Thoracic aorta (tissue), 2 donors: ENCODE data around the gene SORCS1. TPM values are rescaled to one million over a fixed set of nuclear protein-coding genes. Genes with fewer than 3 reads are reported as not detected.

Experiments used
- ATAC-seq: fragments of 150-250 bp; one replicate; pipeline ENCODE4 v1.8.0; 2017; ENCODE audit warnings: low read depth; ENCODE audit not compliant: insufficient number of reproducible peaks, low FRiP score
- DNase-seq: peaks from one replicate; pipeline ENCODE4 v3.0.0-alpha.2; 2020; ENCODE audit warnings: low spot score
- H3K27ac ChIP-seq, 2 donors: fragments of 200-600 bp; sonication (generic); 1 replicate in 1 of 2; 2 replicates in 1 of 2; pipeline ENCODE4 v1.5.1; 2016; ENCODE audit warnings: mild to moderate bottlenecking in 2 of 2, moderate library complexity in 2 of 2
- H3K27me3 ChIP-seq: fragments of 200-600 bp; sonication (generic); replicated peaks from 2 replicates; pipeline ENCODE4 v1.6.0; 2016; ENCODE audit warnings: mild to moderate bottlenecking; ENCODE audit not compliant: insufficient read depth
- H3K36me3 ChIP-seq: fragments of 200-600 bp; sonication (generic); one replicate; pipeline ENCODE4 v1.5.1; 2016
- H3K4me1 ChIP-seq, 2 donors: fragments of 200-600 bp; sonication (generic); 1 replicate in 1 of 2; 2 replicates in 1 of 2; pipeline versions ENCODE4 v1.5.1 to v1.6.0; 2016; ENCODE audit warnings: low read depth in 2 of 2, mild to moderate bottlenecking in 1 of 2; ENCODE audit not compliant: control insufficient read depth in 1 of 2
- H3K4me3 ChIP-seq: fragments of 200-600 bp; sonication (generic); 2 replicates; pipeline ENCODE4 v1.5.1; 2016; ENCODE audit warnings: mild to moderate bottlenecking
- H3K9me3 ChIP-seq: fragments of 200-600 bp; sonication (generic); 2 replicates; pipeline ENCODE4 v1.5.1; 2016
- total RNA-seq, 2 donors: library from RNA; depleted of rRNA; stranded (reverse); fragments of >200 nt; gene quantifications; one replicate each; pipeline versions ENCODE4 v1.1.0 to v1.2.3, GENCODE V29; 2016
- TF ChIP-seq, protein P1 (sequence below): fragments of 200-600 bp; sonication (generic); IDR thresholded peaks from one replicate; pipeline ENCODE4 v1.5.1; 2019; ENCODE audit warnings: antibody characterized with exemption

The SORCS1 gene
- total RNA-seq, 2 donors from 2014 or later, result 0.27 to 1.1 TPM

DNA sequence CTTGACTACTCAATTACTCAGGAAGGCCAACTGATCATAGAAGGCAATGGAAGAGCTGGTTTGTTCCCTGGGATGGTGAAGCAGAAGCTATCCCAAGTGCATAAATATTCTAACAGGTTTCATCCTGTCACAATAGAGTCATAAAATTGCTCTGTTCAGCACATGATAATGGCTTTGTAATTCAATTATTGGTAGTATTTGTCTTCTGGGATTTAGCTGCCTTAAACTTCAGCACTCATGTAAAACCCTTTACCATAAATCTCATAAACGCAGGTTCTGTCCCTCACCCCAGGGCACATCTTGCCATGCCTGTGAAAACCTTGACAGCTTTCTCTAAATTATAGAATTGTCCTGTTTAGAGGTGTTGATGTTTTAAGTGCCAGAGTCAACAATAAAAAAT is 417.6 kb downstream of the SORCS1 start:
- Histone ChIP-seq H3K4me3 (no peak overlapping the region), H3K27ac (no peak overlapping the region), H3K27me3 (no peaks in the 10 kb centered on the region), H3K4me1 (no peaks in the 10 kb centered on the region), H3K36me3 (no peaks in the 10 kb centered on the region), H3K9me3 (no peaks in the 10 kb centered on the region)
- no peak for DNase-seq
- no peak for ATAC-seq
- TF ChIP-seq, protein P1, sequence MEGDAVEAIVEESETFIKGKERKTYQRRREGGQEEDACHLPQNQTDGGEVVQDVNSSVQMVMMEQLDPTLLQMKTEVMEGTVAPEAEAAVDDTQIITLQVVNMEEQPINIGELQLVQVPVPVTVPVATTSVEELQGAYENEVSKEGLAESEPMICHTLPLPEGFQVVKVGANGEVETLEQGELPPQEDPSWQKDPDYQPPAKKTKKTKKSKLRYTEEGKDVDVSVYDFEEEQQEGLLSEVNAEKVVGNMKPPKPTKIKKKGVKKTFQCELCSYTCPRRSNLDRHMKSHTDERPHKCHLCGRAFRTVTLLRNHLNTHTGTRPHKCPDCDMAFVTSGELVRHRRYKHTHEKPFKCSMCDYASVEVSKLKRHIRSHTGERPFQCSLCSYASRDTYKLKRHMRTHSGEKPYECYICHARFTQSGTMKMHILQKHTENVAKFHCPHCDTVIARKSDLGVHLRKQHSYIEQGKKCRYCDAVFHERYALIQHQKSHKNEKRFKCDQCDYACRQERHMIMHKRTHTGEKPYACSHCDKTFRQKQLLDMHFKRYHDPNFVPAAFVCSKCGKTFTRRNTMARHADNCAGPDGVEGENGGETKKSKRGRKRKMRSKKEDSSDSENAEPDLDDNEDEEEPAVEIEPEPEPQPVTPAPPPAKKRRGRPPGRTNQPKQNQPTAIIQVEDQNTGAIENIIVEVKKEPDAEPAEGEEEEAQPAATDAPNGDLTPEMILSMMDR, result no peak

DNA sequence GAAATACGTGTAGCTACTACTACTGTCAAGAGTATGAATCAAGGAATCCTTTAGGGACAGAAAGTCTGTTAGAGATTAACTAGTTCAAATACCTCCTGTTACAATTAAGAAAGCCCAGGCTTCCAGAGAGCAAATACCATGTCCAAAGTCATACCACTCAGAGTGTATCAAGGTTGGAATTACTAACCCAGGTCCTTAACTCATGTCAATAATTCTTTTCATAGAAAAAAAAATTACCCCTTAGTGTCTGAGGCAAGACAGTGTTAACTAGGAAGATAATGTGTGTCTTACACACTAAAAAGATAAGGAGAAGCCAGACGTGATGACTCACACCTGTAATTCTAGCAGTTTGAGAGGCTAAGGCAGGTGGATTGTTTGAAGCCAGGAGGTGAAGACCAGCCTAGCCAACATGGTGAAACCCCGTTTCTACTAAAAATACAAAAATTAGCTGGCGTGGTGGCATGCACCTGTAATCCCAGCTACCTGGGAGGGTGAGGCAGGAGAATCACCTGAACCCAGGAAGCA is 423.4 kb downstream of the SORCS1 start:
- DNase-seq, result no peak
- H3K9me3 ChIP-seq, result no peaks in the 10 kb centered on the region
- no peaks in the 10 kb centered on the region for H3K4me1 ChIP-seq
- no peak overlapping the region for H3K4me3 ChIP-seq
- no peak for ATAC-seq
- H3K36me3 ChIP-seq, result no peaks in the 10 kb centered on the region
- no peak overlapping the region for H3K27ac ChIP-seq
- TF ChIP-seq, protein P1, result no peak
- no peaks in the 10 kb centered on the region for H3K27me3 ChIP-seq

DNA sequence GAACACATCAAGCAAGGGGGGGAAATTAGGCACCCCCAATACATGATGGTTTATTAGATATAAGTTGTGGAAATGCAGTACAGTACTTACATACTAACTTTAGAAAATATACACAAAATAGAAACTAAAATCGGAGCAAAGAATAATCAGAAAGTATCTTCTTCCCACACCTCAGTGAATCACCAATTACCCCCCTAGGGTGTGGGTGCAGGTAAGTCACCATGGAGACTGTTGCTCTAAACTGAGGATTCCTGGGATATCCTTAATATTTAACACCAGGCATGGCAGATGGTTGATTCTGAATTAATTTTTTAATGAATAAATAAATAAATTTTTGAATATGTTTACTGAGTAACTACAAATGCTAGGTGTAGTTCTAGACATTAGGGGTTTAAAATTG is 424.4 kb downstream of the SORCS1 start:
- H3K27me3 ChIP-seq, result no peaks in the 10 kb centered on the region
- ATAC-seq (no peak), DNase-seq (no peak)
- TF ChIP-seq, protein P1, result no peak
- no peaks in the 10 kb centered on the region for H3K36me3 ChIP-seq
- H3K9me3 ChIP-seq, result no peaks in the 10 kb centered on the region
- H3K4me3 ChIP-seq, result no peak overlapping the region
- H3K4me1 ChIP-seq, result no peaks in the 10 kb centered on the region
- H3K27ac ChIP-seq, result no peak overlapping the region

DNA sequence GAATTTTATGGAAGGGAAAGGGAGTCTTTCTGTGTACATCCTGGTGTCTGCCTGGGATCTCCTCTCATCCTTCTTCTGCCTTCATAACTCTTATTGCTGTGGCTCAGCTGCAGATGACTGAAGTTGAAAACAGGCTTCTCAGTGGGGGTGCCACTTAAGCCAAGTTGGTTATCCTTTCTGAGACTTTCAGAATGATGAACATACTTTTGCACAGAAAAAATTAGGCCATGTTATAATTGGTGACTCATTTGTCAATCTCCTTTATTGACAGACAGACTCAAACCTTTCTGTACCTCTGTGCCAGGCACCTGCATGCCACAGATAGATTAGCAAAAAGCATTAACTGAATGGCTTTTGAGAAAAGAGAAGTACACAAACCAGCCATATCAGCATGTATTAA is 430.3 kb downstream of the SORCS1 start:
- DNase-seq (no peak), ATAC-seq (no peak)
- TF ChIP-seq, protein P1, result no peak
- H3K27ac ChIP-seq, result no peak overlapping the region
- no peaks in the 10 kb centered on the region for H3K36me3 ChIP-seq
- H3K4me3 ChIP-seq, result no peak overlapping the region
- no peaks in the 10 kb centered on the region for H3K9me3 ChIP-seq
- H3K27me3 ChIP-seq, result no peaks in the 10 kb centered on the region
- H3K4me1 ChIP-seq, result no peaks in the 10 kb centered on the region

DNA sequence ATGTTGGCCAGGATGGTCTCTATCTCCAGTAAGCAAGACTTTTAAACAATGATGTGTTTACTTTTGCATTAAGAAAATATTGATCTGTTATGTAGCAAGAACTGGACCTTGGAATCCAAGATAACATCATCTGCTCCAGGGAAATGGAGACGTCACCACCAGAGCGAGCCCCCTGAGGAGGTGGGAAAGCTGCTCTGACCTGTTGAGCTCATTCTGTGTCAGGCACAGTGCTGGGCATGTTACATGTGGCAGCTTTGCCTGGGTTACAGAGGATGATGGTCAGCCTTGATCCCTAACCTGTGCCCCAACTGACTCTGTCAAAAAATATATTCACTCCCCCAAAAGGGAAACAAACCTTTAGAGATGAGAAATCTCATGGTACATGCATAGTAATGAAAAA is 436.3 kb downstream of the SORCS1 start:
- Histone ChIP-seq H3K27me3 (no peaks in the 10 kb centered on the region), H3K4me1 (no peaks in the 10 kb centered on the region), H3K4me3 (no peak overlapping the region), H3K27ac (no peak overlapping the region), H3K9me3 (no peaks in the 10 kb centered on the region), H3K36me3 (no peaks in the 10 kb centered on the region)
- ATAC-seq (no peak), DNase-seq (no peak)
- TF ChIP-seq, protein P1, result no peak
